ENCODE results near the gene EPG5. TPM values are rescaled to one million over a fixed set of nuclear protein-coding genes. Genes with fewer than 3 reads are reported as not detected.

Gene EPG5
- total and polyA plus RNA-seq, 2 donors (not counting 3 experiments of a cell fraction or from before 2014, with no cell fraction given): 16.7 to 25.6 TPM

DNA sequence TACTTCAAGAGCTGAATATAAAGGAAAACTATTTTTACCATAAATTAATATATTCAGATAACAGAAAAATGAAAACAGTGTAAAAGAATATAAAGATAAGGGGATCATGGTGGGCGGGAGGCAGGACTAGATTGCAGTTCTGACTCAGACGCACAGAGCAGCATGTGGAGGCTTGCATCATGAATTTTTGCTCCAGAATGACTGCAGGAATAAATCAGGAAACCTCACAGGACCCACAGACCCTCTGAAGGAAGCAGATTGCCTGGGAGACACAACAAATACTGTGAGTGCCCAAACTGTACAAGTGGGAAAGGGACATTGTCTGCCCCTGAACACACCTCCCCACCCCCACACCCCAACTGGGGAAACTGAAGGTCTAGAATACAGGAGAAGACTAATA, 160.9 kb downstream of the EPG5 start:
- Histone ChIP-seq H3K4me2 (ENCODE audit: insufficient read depth, low read length) (no peak overlapping the region), H3K4me1 (ENCODE audit: control insufficient read depth, extremely low read depth, insufficient read depth, low read length) (peaks cover 26% of the 10 kb centered on the region), H3K9me3 (replicated peaks; ENCODE audit: control insufficient read depth, insufficient read depth, low read length) (no peaks in the 10 kb centered on the region), H3K4me3 (replicated peaks in 1 of 3; ENCODE audit: insufficient read depth in 1 of 3, low read depth in 1 of 3, low read length in 3 of 3) (no peak overlapping the region), H3K9me1 (replicated peaks; ENCODE audit: control insufficient read depth, extremely low read depth, insufficient read depth, low read length) (no peaks in the 10 kb centered on the region), H3K9ac (replicated peaks; ENCODE audit: extremely low read depth, insufficient read depth, low read length) (no peak overlapping the region), H4K20me1 (replicated peaks; ENCODE audit: control insufficient read depth, extremely low read depth, insufficient read depth, low read length) (no peaks in the 10 kb centered on the region), H3K79me2 (ENCODE audit: control insufficient read depth, insufficient read depth, low read length) (no peaks in the 10 kb centered on the region), H3K36me3 (ENCODE audit: control insufficient read depth in 2 of 2, extremely low read depth in 1 of 2, insufficient read depth in 2 of 2, low read length in 2 of 2) (no peaks in the 10 kb centered on the region), H2AFZ (ENCODE audit: low read depth, low read length) (peak overlapping the region; percentile 83), H3K27me3 (ENCODE audit: control insufficient read depth in 2 of 2, insufficient read depth in 2 of 2, low read length in 2 of 2) (no peaks in the 10 kb centered on the region), H3K27ac (ENCODE audit: insufficient read depth, low read depth, low read length) (no peak overlapping the region)
- ChIA-PET POLR2A (no interaction called here), CTCF (interaction anchor here (1.0 to 1.4 kb wide), 5 partner anchors 9 to 83 kb away, joined by 3 to 4 read pairs (median 3); no protein-coding TSS in a partner anchor)
- dilution Hi-C loops (cut with MboI; ENCODE audit: extremely low pct_ligation_motif_present, low sequenced_read_pairs): no loop called here
- DNase-seq (ENCODE audit: low read depth, low spot score) (peak; percentile 47), FAIRE-seq (no peak)
- intact Hi-C loops (cut with micrococcal nuclease): no loop called here
- peak; percentile 8 for TF ChIP-seq FOS (IDR thresholded peaks at IDR 0.05; ENCODE audit: borderline replicate concordance, insufficient read depth, low read length)
- TF ChIP-seq, protein P1, sequence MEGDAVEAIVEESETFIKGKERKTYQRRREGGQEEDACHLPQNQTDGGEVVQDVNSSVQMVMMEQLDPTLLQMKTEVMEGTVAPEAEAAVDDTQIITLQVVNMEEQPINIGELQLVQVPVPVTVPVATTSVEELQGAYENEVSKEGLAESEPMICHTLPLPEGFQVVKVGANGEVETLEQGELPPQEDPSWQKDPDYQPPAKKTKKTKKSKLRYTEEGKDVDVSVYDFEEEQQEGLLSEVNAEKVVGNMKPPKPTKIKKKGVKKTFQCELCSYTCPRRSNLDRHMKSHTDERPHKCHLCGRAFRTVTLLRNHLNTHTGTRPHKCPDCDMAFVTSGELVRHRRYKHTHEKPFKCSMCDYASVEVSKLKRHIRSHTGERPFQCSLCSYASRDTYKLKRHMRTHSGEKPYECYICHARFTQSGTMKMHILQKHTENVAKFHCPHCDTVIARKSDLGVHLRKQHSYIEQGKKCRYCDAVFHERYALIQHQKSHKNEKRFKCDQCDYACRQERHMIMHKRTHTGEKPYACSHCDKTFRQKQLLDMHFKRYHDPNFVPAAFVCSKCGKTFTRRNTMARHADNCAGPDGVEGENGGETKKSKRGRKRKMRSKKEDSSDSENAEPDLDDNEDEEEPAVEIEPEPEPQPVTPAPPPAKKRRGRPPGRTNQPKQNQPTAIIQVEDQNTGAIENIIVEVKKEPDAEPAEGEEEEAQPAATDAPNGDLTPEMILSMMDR (IDR thresholded peaks at IDR 0.05; ENCODE audit: extremely low read depth in 1 of 2, insufficient read depth in 1 of 2, low read depth in 1 of 2, low read length in 2 of 2): no peak
- no TSS peak for BruUV-seq (replicated peaks)

GRCh38 chr18:45805551-45805950, 161.6 kb downstream of the EPG5 start:
- Histone ChIP-seq H3K79me2 (ENCODE audit: control insufficient read depth, insufficient read depth, low read length) (no peaks in the 10 kb centered on the region), H2AFZ (ENCODE audit: low read depth, low read length) (no peak overlapping the region), H3K9me1 (replicated peaks; ENCODE audit: control insufficient read depth, extremely low read depth, insufficient read depth, low read length) (no peaks in the 10 kb centered on the region), H3K4me3 (replicated peaks in 1 of 3; ENCODE audit: insufficient read depth in 1 of 3, low read depth in 1 of 3, low read length in 3 of 3) (no peak overlapping the region), H4K20me1 (replicated peaks; ENCODE audit: control insufficient read depth, extremely low read depth, insufficient read depth, low read length) (no peaks in the 10 kb centered on the region), H3K4me1 (ENCODE audit: control insufficient read depth, extremely low read depth, insufficient read depth, low read length) (peaks cover 26% of the 10 kb centered on the region), H3K27me3 (ENCODE audit: control insufficient read depth in 2 of 2, insufficient read depth in 2 of 2, low read length in 2 of 2) (no peaks in the 10 kb centered on the region), H3K9ac (replicated peaks; ENCODE audit: extremely low read depth, insufficient read depth, low read length) (no peak overlapping the region), H3K36me3 (ENCODE audit: control insufficient read depth in 2 of 2, extremely low read depth in 1 of 2, insufficient read depth in 2 of 2, low read length in 2 of 2) (no peaks in the 10 kb centered on the region), H3K4me2 (ENCODE audit: insufficient read depth, low read length) (no peak overlapping the region), H3K27ac (ENCODE audit: insufficient read depth, low read depth, low read length) (no peak overlapping the region), H3K9me3 (replicated peaks; ENCODE audit: control insufficient read depth, insufficient read depth, low read length) (no peaks in the 10 kb centered on the region)
- intact Hi-C loops (cut with micrococcal nuclease): no loop called here
- POLR2A ChIA-PET: no interaction called here
- TF ChIP-seq POLR2A (IDR thresholded peaks at IDR 0.05; ENCODE audit: low read depth, low read length): no peak
- no peak for TF ChIP-seq JUN (IDR thresholded peaks at IDR 0.05; ENCODE audit: borderline replicate concordance, insufficient read depth, insufficient read length, low read depth)
- TF ChIP-seq, protein P2, sequence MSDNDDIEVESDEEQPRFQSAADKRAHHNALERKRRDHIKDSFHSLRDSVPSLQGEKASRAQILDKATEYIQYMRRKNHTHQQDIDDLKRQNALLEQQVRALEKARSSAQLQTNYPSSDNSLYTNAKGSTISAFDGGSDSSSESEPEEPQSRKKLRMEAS (IDR thresholded peaks at IDR 0.05; ENCODE audit: insufficient read depth, insufficient read length): no peak
- TF ChIP-seq EZH2 (IDR thresholded peaks at IDR 0.05; ENCODE audit: borderline replicate concordance, low read depth, low read length, severe bottlenecking): no peak
- no peak for TF ChIP-seq MYC (IDR thresholded peaks at IDR 0.05; ENCODE audit: low read depth, low read length)
- TF ChIP-seq POLR2AphosphoS5 (IDR thresholded peaks at IDR 0.05; ENCODE audit: insufficient read depth, low read depth, low read length): no peak
- TF ChIP-seq, protein P1 (IDR thresholded peaks at IDR 0.05; ENCODE audit: extremely low read depth in 1 of 2, insufficient read depth in 1 of 2, low read depth in 1 of 2, low read length in 2 of 2): no peak
- no peak for TF ChIP-seq FOS (IDR thresholded peaks at IDR 0.05; ENCODE audit: borderline replicate concordance, insufficient read depth, low read length)
- dilution Hi-C loops (cut with MboI; ENCODE audit: extremely low pct_ligation_motif_present, low sequenced_read_pairs): no loop called here
- FAIRE-seq (no peak), DNase-seq (ENCODE audit: low read depth, low spot score) (no peak)
- CTCF ChIA-PET: interaction anchor here (1.0 to 1.4 kb wide), 4 partner anchors 9 to 83 kb away, joined by 3 to 4 read pairs (median 3); no protein-coding TSS in a partner anchor
- BruUV-seq (replicated peaks): no TSS peak
